Mammary epithelial cell (primary cell): Measurements from ENCODE around the gene CD320.
"Not testable (repeated sequence)": the region's sequence is repeated elsewhere in the genome, so short reads cannot be mapped to it uniquely, and the experiment has no call there.

Experiments
- CTCF ChIP-seq, 2 donors: IDR thresholded peaks in 1 of 2; conservative IDR thresholded peaks in 1 of 2; 2 replicates each; pipeline ENCODE4 v1.5.1; 2011 to 2012; ENCODE audit warnings: inconsistent platforms in 2 of 2, low read length in 2 of 2, mild to moderate bottlenecking in 2 of 2, control low read depth in 1 of 2, low read depth in 1 of 2; ENCODE audit not compliant: insufficient read depth in 1 of 2; ENCODE audit errors: extremely low read depth in 1 of 2
- EZH2 ChIP-seq: IDR thresholded peaks from 2 replicates; pipeline ENCODE4 v1.6.1; 2012; ENCODE audit warnings: low read length, inconsistent platforms, borderline replicate concordance

DNA sequence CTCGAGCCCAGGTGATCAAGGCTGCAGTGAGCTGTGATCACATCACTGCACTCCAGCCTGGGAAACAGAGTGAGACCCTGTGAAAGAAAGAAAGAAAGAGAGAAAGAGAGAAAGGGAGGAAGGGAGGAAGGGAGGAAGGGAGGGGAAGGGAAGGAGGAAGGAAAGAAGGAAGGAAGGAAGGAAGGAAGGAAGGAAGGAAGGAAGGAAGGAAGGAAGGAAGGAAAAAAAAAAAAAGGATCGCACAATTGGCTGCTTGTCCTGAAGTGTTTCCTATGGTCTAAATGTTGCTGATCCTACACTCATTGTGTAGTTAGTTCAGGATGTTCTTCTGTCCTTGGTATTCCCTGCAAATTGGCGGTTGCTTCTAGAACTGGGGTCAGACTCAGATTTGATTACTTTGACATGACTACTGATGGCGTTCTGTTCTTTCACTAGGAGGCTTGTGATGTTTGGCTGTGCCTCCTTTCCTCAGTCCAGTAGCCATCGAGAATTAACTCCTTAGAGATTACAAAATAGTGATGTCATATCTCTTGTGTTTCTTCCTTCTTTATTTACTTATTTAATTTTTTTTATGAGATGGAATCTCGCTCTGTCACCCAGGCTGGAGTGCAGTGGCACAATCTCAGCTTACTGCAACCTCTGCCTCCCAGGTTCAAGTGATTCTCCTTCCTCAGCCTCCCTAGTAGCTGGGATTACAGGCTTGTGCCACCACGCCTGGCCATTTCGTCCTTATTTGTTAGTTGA lies 41.6 kb upstream of the CD320 start:
- not testable (repeated sequence) for TF ChIP-seq EZH2; CTCF (conservative IDR thresholded peaks at IDR 0.05 in 1 of 2, IDR thresholded peaks at IDR 0.05 in 1 of 2; ENCODE audit: extremely low read depth in 1 of 2, insufficient read depth in 1 of 2, low read depth in 1 of 2, low read length in 2 of 2)
